ENCODE data around the gene IFNLR1. TPM values are rescaled to one million over a fixed set of nuclear protein-coding genes. Genes with fewer than 3 reads are reported as not detected.
A peak's percentile ranks its signal among the peaks of the same experiment; 100 is the strongest.

IFNLR1 gene
- total RNA-seq, 4 donors from 2014 or later = 9.1 to 38.2 (median 36.1) TPM

- Histone ChIP-seq H3K27ac (no peak overlapping the region), H3K4me1 (peaks cover 0 to 33% (median 2%) of the 10 kb centered on the region in 4 donors), H3K4me3 (no peak overlapping the region), H3K36me3 (no peaks in the 10 kb centered on the region), H3K27me3 (no peaks in the 10 kb centered on the region), H3K9me3 (no peaks in the 10 kb centered on the region)
- TF ChIP-seq POLR2A (IDR thresholded peaks at IDR 0.05) = no peak
- TF ChIP-seq CTCF (IDR thresholded peaks at IDR 0.05) = no peak
- DNase-seq = peak in 1 of 3 donors; percentile 41
Measured at GRCh38 chr1:24113641-24114033, 73.5 kb downstream of the IFNLR1 start.

- Histone ChIP-seq H3K36me3 (no peaks in the 10 kb centered on the region), H3K4me1 (peaks cover 0 to 32% (median under 1%) of the 10 kb centered on the region in 4 donors), H3K27me3 (no peaks in the 10 kb centered on the region), H3K27ac (peak within 1 kb of the TSS in 1 of 4 donors; percentile 14), H3K9me3 (no peaks in the 10 kb centered on the region), H3K4me3 (peak within 1 kb of the TSS in 1 of 4 donors; percentile 31)
- TF ChIP-seq CTCF (IDR thresholded peaks at IDR 0.05) (peak in 4 of 6 experiments; percentile 27 to 91 (median 81)), POLR2A (IDR thresholded peaks at IDR 0.05) (peak in 1 of 2 donors; percentile 41)
- peak; percentile 23 to 88 (median 81) for DNase-seq
Measured at GRCh38 chr1:24111996-24112779, 74.9 kb downstream of the IFNLR1 start, which contains the start of gene MYOM3. MYOM3 (minus strand) TSS chr1:24112135; CDS start chr1:24108636, 3,499 bp downstream.

- peak in 2 of 3 donors; percentile 37 to 44 for DNase-seq
- H3K4me1 ChIP-seq = peaks cover 0 to 33% (median 0%) of the 10 kb centered on the region in 4 donors
- no peaks in the 10 kb centered on the region for H3K36me3 ChIP-seq
- H3K9me3 ChIP-seq = no peaks in the 10 kb centered on the region
- H3K27ac ChIP-seq = no peak overlapping the region
- TF ChIP-seq CTCF (IDR thresholded peaks at IDR 0.05) = no peak
- TF ChIP-seq POLR2A (IDR thresholded peaks at IDR 0.05) = no peak
- no peak overlapping the region for H3K4me3 ChIP-seq
- H3K27me3 ChIP-seq = no peaks in the 10 kb centered on the region
Measured at GRCh38 chr1:24111262-24111995, 75.7 kb downstream of the IFNLR1 start.

- Histone ChIP-seq H3K27me3 (no peaks in the 10 kb centered on the region), H3K36me3 (no peaks in the 10 kb centered on the region), H3K4me3 (no peak overlapping the region), H3K4me1 (peaks cover 0 to 37% (median 0%) of the 10 kb centered on the region in 4 donors), H3K27ac (no peak overlapping the region), H3K9me3 (no peaks in the 10 kb centered on the region)
- peak in 1 of 3 donors; percentile 43 for DNase-seq
- no peak for TF ChIP-seq POLR2A (IDR thresholded peaks at IDR 0.05)
- no peak for TF ChIP-seq CTCF (IDR thresholded peaks at IDR 0.05)
Measured at GRCh38 chr1:24110642-24111261, 76.3 kb downstream of the IFNLR1 start.

GRCh38 chr1:24109686-24110475 is 77.2 kb downstream of the IFNLR1 start:
- Histone ChIP-seq H3K4me1 (peaks cover 0 to 41% (median 0%) of the 10 kb centered on the region in 4 donors), H3K27ac (peak overlapping the region in 2 of 4 donors; percentile 95 to 96), H3K27me3 (no peaks in the 10 kb centered on the region), H3K4me3 (no peak overlapping the region), H3K9me3 (no peaks in the 10 kb centered on the region), H3K36me3 (no peaks in the 10 kb centered on the region)
- peak in 1 of 3 donors; percentile 38 for DNase-seq
- TF ChIP-seq POLR2A (IDR thresholded peaks at IDR 0.05) (no peak), CTCF (IDR thresholded peaks at IDR 0.05) (no peak)

Data from Peyer's patch (tissue), 4 donors.